VCaP (cell line): ENCODE measurements around the gene AKT3.
A peak's percentile ranks its signal among the peaks of the same experiment; 100 is the strongest.

ENCODE experiments used
- H3K27ac ChIP-seq: fragments of 450-650 bp; 2 replicates; pipeline ENCODE4 v1.5.1; 2017
- TF ChIP-seq, protein P1 (sequence below): fragments of 450-650 bp; conservative IDR thresholded peaks from 2 replicates; pipeline ENCODE4 v1.5.1; 2017; ENCODE audit warnings: mild to moderate bottlenecking, moderate library complexity

The AKT3 gene

GRCh38 chr1:243488459-243489157, 361.4 kb downstream of the AKT3 start:
- H3K27ac ChIP-seq = no peak overlapping the region
- TF ChIP-seq, protein P1, sequence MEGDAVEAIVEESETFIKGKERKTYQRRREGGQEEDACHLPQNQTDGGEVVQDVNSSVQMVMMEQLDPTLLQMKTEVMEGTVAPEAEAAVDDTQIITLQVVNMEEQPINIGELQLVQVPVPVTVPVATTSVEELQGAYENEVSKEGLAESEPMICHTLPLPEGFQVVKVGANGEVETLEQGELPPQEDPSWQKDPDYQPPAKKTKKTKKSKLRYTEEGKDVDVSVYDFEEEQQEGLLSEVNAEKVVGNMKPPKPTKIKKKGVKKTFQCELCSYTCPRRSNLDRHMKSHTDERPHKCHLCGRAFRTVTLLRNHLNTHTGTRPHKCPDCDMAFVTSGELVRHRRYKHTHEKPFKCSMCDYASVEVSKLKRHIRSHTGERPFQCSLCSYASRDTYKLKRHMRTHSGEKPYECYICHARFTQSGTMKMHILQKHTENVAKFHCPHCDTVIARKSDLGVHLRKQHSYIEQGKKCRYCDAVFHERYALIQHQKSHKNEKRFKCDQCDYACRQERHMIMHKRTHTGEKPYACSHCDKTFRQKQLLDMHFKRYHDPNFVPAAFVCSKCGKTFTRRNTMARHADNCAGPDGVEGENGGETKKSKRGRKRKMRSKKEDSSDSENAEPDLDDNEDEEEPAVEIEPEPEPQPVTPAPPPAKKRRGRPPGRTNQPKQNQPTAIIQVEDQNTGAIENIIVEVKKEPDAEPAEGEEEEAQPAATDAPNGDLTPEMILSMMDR = no peak

DNA sequence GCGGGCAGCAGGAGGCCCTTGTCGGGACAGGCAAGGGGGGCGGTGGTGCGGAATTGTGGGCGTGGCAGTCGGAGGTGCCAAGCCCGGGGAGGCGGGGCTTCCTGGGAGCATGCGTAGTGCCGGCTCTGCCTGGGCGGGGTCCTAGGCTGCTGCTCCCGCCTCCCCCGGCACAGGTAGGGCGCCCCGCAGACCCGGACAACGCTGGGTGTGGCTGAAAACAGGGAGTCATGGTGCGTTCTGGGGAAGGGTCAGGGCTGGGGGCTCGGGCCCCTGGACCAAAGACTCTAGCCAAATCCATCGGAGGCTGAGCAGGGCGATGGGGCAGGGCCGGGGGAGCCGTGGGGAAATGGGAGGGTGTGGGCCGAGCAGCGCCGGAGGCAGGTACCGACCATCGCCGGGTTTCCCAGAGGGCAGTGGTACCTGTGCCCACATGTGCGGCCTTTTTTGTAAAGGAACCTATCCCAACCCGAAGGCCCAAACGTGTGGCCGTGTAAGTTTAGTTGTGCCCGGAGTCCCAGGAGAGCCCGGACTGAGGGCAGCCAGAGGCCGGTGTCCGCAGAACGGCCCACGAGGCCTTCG, 362.3 kb downstream of the AKT3 start:
- TF ChIP-seq, protein P1 = no peak
- no peak overlapping the region for H3K27ac ChIP-seq

DNA sequence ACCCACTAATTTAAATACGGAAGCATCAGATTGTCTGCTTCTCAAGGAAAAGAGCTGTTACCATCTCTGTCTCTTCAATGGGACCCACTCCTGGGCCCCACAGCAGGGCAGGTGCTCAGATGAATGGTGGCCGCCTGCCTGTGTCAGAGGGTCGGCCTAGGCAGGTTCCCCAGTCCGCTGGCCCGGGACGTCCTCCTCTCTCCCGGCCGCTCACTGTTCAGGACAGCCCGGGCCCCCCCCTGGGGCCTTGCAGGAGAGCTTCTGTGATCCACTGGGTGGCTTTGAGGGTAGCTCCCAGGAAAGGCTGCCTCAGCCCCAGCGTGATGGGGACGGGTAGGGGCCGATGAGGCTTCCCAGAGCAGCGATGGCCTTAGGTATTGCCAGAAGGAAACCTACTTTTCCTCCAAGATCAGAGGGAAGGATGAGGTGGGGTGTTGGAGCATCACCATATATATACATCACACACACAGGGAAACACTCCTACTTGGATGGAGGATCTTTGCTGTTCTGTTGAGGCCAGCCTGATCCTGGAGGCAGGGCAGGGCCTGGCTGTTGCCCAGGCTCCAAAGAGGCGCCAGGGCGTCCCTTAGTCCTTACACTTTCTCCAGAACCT, 362.9 kb downstream of the AKT3 start:
- TF ChIP-seq, protein P1 = no peak

DNA sequence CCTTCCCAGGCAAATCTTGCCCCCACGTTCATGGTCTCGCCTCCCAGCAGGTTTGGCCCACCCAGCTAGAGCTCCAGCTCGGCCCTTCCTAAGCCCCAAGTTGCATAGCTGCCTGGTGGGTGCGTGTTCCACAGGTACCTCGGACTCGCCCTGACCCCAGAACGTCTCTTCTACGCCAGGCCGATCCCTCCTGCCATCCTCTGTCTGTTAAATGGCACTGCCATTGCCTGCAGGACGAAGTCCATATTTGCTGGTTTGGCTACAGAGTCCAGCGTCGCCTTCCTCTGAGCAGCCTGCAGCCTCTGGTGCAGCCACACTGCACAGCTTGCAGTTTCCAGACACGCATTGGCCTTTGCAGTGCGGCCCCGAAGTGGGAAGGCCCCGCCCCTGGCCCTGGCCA, 366.1 kb downstream of the AKT3 start:
- TF ChIP-seq, protein P1 = no peak

More for the DNA sequence above, 362.9 kb downstream of the AKT3 start:
- no peak overlapping the region for H3K27ac ChIP-seq

DNA sequence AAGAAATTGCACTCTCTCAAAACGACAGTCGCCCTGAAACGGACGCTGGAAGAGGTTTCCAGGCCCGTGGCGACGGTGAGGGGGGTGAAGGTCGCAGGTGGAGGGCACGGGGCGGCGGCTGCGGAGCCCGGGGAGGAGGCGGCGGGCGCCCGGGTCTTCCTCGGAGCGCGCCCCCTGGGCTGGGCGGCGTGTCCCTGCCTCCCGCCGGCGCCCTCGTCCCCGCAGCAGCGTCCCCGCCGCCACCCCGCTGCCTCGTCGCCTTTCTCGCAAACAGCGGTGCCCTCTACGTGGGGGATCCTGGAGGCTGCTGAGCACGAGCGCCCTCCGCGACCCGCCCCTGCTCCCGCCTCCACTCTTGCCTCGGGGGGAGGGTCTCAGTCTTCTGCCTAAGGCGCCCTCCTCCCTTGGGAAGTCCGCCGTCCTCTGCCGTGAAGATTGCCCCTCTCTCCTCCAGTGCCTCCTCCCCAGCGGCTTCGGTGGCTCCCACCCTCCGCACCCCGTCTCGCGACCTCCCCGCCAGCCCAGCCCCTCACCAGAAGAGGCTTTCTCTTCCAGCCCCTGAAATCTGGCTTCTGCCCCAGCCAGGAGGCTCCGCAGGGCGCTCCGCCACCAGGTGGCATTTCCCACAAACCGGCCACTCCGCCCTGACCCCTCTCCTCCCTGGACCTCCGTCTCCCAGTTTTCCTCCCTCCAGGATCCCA, 366.8 kb downstream of the AKT3 start:
- H3K27ac ChIP-seq = peak overlapping the region; percentile 63; the same call in 1 of the 2 replicates
- TF ChIP-seq, protein P1 = peak; percentile 78

More for the DNA sequence above, 366.1 kb downstream of the AKT3 start:
- H3K27ac ChIP-seq = no peak overlapping the region; the same call in 1 of the 2 replicates

GRCh38 chr1:243482141-243483022, 367.7 kb downstream of the AKT3 start:
- H3K27ac ChIP-seq = peak overlapping the region; percentile 63; the same call in 1 of the 2 replicates
- TF ChIP-seq, protein P1 = no peak
